ENCODE measurements around the gene LBP.

LBP gene

GRCh38 chr20:38418509-38419204 is 72.4 kb downstream of the LBP start:
- H3K27ac ChIP-seq = peak overlapping the region; percentile 27
- DNase-seq (ENCODE audit: low spot score) = no peak
- TF ChIP-seq, protein P1, sequence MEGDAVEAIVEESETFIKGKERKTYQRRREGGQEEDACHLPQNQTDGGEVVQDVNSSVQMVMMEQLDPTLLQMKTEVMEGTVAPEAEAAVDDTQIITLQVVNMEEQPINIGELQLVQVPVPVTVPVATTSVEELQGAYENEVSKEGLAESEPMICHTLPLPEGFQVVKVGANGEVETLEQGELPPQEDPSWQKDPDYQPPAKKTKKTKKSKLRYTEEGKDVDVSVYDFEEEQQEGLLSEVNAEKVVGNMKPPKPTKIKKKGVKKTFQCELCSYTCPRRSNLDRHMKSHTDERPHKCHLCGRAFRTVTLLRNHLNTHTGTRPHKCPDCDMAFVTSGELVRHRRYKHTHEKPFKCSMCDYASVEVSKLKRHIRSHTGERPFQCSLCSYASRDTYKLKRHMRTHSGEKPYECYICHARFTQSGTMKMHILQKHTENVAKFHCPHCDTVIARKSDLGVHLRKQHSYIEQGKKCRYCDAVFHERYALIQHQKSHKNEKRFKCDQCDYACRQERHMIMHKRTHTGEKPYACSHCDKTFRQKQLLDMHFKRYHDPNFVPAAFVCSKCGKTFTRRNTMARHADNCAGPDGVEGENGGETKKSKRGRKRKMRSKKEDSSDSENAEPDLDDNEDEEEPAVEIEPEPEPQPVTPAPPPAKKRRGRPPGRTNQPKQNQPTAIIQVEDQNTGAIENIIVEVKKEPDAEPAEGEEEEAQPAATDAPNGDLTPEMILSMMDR (conservative IDR thresholded peaks at IDR 0.05; ENCODE audit: low read depth) = no peak
- CTCF ChIA-PET = interaction anchor here (0.7 to 1.6 kb wide), 3 partner anchors 10 to 80 kb away, joined by 3 to 5 read pairs (median 4); partner anchors contain the start of gene SNHG17
- POLR2A ChIA-PET (ENCODE audit: low non-redundant PET) = no interaction called here

GRCh38 chr20:38420388-38421085 is 74.3 kb downstream of the LBP start:
- TF ChIP-seq, protein P1 (conservative IDR thresholded peaks at IDR 0.05; ENCODE audit: low read depth) = no peak
- ChIA-PET POLR2A (ENCODE audit: low non-redundant PET) (interaction anchor here (0.5 kb wide), 1 partner anchor 40 kb away, joined by 6 read pairs; no protein-coding TSS in a partner anchor), CTCF (no interaction called here)

GRCh38 chr20:38421915-38422314 is 75.6 kb downstream of the LBP start:
- POLR2A ChIA-PET (ENCODE audit: low non-redundant PET) = no interaction called here
- CTCF ChIA-PET = interaction anchor here (0.8 kb wide), 1 partner anchor 14 kb away, joined by 4 read pairs; no protein-coding TSS in a partner anchor
- TF ChIP-seq, protein P1 (conservative IDR thresholded peaks at IDR 0.05; ENCODE audit: low read depth) = no peak
- peak overlapping the region; percentile 15; the same call in 1 of the 2 replicates for H3K27ac ChIP-seq
- DNase-seq (ENCODE audit: low spot score) = no peak

More at GRCh38 chr20:38420388-38421085, 74.3 kb downstream of the LBP start:
- no peak for DNase-seq (ENCODE audit: low spot score)
- H3K27ac ChIP-seq = peak overlapping the region; percentile 6; the same call in 1 of the 2 replicates

GRCh38 chr20:38423541-38423940 is 77.3 kb downstream of the LBP start:
- POLR2A ChIA-PET (ENCODE audit: low non-redundant PET) = interaction anchor here (1.1 kb wide), 1 partner anchor 12 kb away, joined by 3 read pairs; the partner anchor contains the start of gene SNHG17
- CTCF ChIA-PET = interaction anchor here (0.7 to 1.7 kb wide), 3 partner anchors 12 to 1041 kb away, joined by 3 to 10 read pairs (median 4); partner anchors contain the start of gene SNHG17
- H3K27ac ChIP-seq = no peak overlapping the region
- DNase-seq (ENCODE audit: low spot score) = no peak
- TF ChIP-seq, protein P1 (conservative IDR thresholded peaks at IDR 0.05; ENCODE audit: low read depth) = no peak

GRCh38 chr20:38424401-38424800 is 78.1 kb downstream of the LBP start:
- ChIA-PET POLR2A (ENCODE audit: low non-redundant PET) (interaction anchor here (0.7 to 1.1 kb wide), 2 partner anchors 9 to 11 kb away, joined by 3 to 4 read pairs; partner anchors contain the start of gene SNHG17), CTCF (interaction anchor here (0.6 to 1.7 kb wide), 3 partner anchors 11 to 1041 kb away, joined by 3 to 10 read pairs (median 4); partner anchors contain the start of gene SNHG17)
- H3K27ac ChIP-seq = 0 out of 2 replicates have a peak overlapping the region, but pooled peaks have one; percentile 5
- TF ChIP-seq, protein P1 (conservative IDR thresholded peaks at IDR 0.05; ENCODE audit: low read depth) = no peak
- no peak for DNase-seq (ENCODE audit: low spot score)
